Keratinocyte (primary cell): ENCODE measurements around the gene PRKAG2.

Experiments
- EZH2 ChIP-seq: IDR thresholded peaks from one replicate; pipeline ENCODE4 v1.6.1; 2012; ENCODE audit warnings: inconsistent platforms, mild to moderate bottlenecking, low read length, moderate library complexity
- TF ChIP-seq, protein P1 (sequence below), 3 experiments: IDR thresholded peaks in 1 of 3; conservative IDR thresholded peaks in 1 of 3; optimal IDR thresholded peaks in 1 of 3; 2 replicates in 2 of 3; 3 replicates in 1 of 3; pipeline versions ENCODE3 to v1.5.1; 2011; ENCODE audit warnings: low read length in 3 of 3, mild to moderate bottlenecking in 3 of 3, moderate library complexity in 2 of 3, control low read depth in 1 of 3, inconsistent platforms in 1 of 3; ENCODE audit not compliant: insufficient read depth in 2 of 3; ENCODE audit errors: extremely low read depth in 1 of 3

DNA sequence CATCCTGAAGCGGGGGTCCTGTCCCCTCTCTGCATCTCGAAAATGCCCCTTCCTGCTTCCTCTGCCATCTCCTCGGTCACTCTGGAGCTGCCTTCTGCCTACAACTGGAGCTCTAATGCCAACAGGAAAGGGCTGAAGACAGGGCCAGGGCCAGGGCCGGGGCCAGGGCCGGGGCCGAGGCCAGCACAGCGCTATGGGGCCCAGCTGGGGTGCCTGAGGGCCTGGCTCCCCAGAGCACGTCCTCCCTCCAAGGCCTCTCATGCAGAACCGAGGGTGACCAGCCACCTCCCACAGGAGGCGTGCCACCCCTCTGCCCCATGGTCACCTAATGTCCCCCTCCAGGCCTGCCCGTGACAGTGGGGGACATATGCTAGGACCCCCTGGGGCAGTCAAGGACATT lies 155.7 kb downstream of the PRKAG2 start:
- no peak for TF ChIP-seq EZH2
- TF ChIP-seq, protein P1, sequence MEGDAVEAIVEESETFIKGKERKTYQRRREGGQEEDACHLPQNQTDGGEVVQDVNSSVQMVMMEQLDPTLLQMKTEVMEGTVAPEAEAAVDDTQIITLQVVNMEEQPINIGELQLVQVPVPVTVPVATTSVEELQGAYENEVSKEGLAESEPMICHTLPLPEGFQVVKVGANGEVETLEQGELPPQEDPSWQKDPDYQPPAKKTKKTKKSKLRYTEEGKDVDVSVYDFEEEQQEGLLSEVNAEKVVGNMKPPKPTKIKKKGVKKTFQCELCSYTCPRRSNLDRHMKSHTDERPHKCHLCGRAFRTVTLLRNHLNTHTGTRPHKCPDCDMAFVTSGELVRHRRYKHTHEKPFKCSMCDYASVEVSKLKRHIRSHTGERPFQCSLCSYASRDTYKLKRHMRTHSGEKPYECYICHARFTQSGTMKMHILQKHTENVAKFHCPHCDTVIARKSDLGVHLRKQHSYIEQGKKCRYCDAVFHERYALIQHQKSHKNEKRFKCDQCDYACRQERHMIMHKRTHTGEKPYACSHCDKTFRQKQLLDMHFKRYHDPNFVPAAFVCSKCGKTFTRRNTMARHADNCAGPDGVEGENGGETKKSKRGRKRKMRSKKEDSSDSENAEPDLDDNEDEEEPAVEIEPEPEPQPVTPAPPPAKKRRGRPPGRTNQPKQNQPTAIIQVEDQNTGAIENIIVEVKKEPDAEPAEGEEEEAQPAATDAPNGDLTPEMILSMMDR (optimal IDR thresholded peaks at IDR 0.05 in 1 of 3, IDR thresholded peaks at IDR 0.05 in 1 of 3, conservative IDR thresholded peaks at IDR 0.05 in 1 of 3; ENCODE audit: extremely low read depth in 1 of 3, insufficient read depth in 2 of 3, low read length in 3 of 3) = no peak
